ENCODE results near the gene SUSD6.

SUSD6 gene

DNA sequence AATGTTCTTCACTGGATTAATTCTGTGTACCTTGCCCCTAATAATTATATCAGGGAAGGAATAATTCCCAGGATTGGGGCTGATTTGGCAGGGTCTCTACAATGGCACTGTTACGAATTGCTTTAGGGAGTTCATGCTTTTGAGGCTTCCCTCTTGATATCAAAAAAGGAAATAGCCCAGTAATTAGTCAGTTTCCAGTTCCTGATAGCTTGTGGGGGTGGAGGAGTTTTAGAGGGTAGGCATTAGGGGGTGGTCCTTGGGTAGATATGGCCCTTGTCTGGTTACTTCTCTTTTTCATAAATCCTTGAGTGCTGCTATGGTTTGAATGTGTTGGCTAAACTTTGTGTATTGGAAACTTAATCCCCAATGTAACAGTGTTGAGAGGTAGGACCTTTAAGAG lies 149.4 kb downstream of the SUSD6 start:
- no peaks in the 10 kb centered on the region for H3K4me1 ChIP-seq (ENCODE audit: control insufficient read depth, insufficient read depth, low read length)
- no peak overlapping the region for H3K9ac ChIP-seq (ENCODE audit: low read depth, low read length)
- H3K4me3 ChIP-seq (ENCODE audit: low read length): no peak overlapping the region
- H3K9me3 ChIP-seq (replicated peaks; ENCODE audit: low read length): no peaks in the 10 kb centered on the region
- no peaks in the 10 kb centered on the region for H3K27me3 ChIP-seq (ENCODE audit: control insufficient read depth, insufficient read depth, low read length)
- no peak overlapping the region for H3K4me2 ChIP-seq (ENCODE audit: low read length)
- no peaks in the 10 kb centered on the region for H3K36me3 ChIP-seq (ENCODE audit: insufficient read depth, low read length)

DNA sequence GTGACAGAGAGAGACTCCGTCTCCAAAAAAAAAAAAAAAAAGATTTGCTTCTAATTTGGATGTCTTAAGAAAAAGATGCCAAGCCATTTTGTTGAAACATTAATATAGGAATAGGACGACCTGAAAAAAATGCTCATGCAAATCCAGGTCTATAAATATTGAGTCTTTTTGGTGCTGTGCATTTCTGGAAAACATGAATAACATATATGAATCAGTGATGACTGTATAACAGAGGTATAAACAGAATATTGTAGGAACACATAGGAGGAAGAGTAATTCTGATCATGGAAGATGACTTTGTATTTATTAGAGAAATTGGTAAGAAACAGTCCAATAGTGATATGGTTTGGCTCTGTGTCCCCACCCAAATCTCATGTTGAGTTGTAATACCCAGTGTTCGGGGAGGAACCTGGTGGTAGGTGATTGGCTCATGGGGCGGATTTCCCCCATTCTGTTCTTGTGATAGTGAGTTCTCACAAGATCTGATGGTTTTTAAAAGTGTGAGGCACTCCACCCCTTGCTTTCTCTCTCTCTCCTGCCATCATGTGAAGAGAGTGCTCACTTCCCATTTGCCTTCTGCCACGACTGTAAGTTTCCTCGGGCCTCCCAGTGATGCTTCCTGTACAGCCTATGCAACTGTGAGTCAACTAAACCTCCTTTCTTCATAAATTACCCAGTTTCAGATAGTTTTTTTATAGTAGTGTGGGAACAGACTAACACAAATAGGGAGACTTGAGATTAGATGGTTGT lies 152.5 kb downstream of the SUSD6 start:
- H3K9me3 ChIP-seq (replicated peaks; ENCODE audit: low read length): no peaks in the 10 kb centered on the region
- no peaks in the 10 kb centered on the region for H3K27me3 ChIP-seq (ENCODE audit: control insufficient read depth, insufficient read depth, low read length)

More for the DNA sequence above, 152.5 kb downstream of the SUSD6 start:
- Histone ChIP-seq H3K4me2 (ENCODE audit: low read length) (no peak overlapping the region), H3K4me3 (ENCODE audit: low read length) (no peak overlapping the region), H3K9ac (ENCODE audit: low read depth, low read length) (no peak overlapping the region), H3K4me1 (ENCODE audit: control insufficient read depth, insufficient read depth, low read length) (peaks cover 12% of the 10 kb centered on the region), H3K36me3 (ENCODE audit: insufficient read depth, low read length) (peaks cover 17% of the 10 kb centered on the region)

Measured in skeletal muscle satellite cell (primary cell).